Measurements from ENCODE around the gene FOSL1. TPM values are rescaled to one million over a fixed set of nuclear protein-coding genes. Genes with fewer than 3 reads are reported as not detected.
A peak's percentile ranks its signal among the peaks of the same experiment; 100 is the strongest.

The FOSL1 gene
- total RNA-seq, 4 donors from 2014 or later: 0.36 to 9.3 (median 5.2) TPM

GRCh38 chr11:65906602-65907001, 6.4 kb upstream of the FOSL1 start:
- Histone ChIP-seq H3K27me3 (peaks cover 0 to 6% (median 3%) of the 10 kb centered on the region in 3 donors), H3K9me3 (no peaks in the 10 kb centered on the region), H3K27ac (no peak overlapping the region), H3K4me3 (no peak overlapping the region), H3K4me1 (peaks cover 1 to 4% of the 10 kb centered on the region in 2 donors), H3K36me3 (no peaks in the 10 kb centered on the region)
- in situ Hi-C loops (cut with MboI; ENCODE audit: low sequenced_read_pairs in 4 of 4): no loop called here
- DNase-seq: no peak
- intact Hi-C loops (cut with DNase I; ENCODE audit: low total_unique reads): no loop called here
- no peak for ATAC-seq
- TF ChIP-seq POLR2A (IDR thresholded peaks at IDR 0.05) (no peak), CTCF (IDR thresholded peaks at IDR 0.05 in 4 of 5, conservative IDR thresholded peaks at IDR 0.05 in 1 of 5) (no peak)

- ATAC-seq (no peak), DNase-seq (no peak)
- Histone ChIP-seq H3K4me1 (peaks cover 0 to 10% of the 10 kb centered on the region in 2 donors), H3K27ac (no peak overlapping the region), H3K27me3 (peaks cover 11 to 20% (median 12%) of the 10 kb centered on the region in 3 donors), H3K9me3 (no peaks in the 10 kb centered on the region), H3K4me3 (no peak overlapping the region), H3K36me3 (no peaks in the 10 kb centered on the region)
- TF ChIP-seq CTCF (IDR thresholded peaks at IDR 0.05 in 4 of 5, conservative IDR thresholded peaks at IDR 0.05 in 1 of 5): no peak
- TF ChIP-seq POLR2A (IDR thresholded peaks at IDR 0.05): no peak
- in situ Hi-C loops (cut with MboI; ENCODE audit: low sequenced_read_pairs in 4 of 4): no loop called here
- intact Hi-C loops (cut with DNase I; ENCODE audit: low total_unique reads): no loop called here
Measured at GRCh38 chr11:65903715-65904114, 3.5 kb upstream of the FOSL1 start.

DNA sequence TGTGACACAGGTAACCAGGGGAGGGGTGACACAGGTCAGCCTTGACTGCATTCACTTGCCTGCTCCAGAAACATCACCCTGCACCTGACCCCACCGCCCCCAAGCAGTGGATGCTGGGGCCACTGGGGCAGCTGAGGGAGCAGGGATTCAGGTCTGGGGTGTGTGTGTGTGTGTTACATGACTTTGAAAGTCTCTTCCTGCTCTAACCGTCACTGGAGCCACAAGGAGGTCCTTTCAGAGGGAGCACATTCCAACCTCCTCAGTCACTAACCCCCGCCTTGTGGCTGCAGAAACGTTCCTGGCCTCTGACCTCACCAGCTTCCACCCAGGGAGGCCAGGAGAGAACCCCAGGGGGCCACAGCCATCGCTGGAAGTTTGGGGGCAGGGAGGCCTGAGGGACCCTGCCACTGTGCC, 2.9 kb upstream of the FOSL1 start:
- Histone ChIP-seq H3K4me3 (no peak overlapping the region), H3K9me3 (no peaks in the 10 kb centered on the region), H3K4me1 (peaks cover 0 to 10% of the 10 kb centered on the region in 2 donors), H3K27me3 (peaks cover 12 to 26% (median 16%) of the 10 kb centered on the region in 3 donors), H3K36me3 (no peaks in the 10 kb centered on the region), H3K27ac (no peak overlapping the region)
- TF ChIP-seq CTCF (IDR thresholded peaks at IDR 0.05 in 4 of 5, conservative IDR thresholded peaks at IDR 0.05 in 1 of 5) (no peak), POLR2A (IDR thresholded peaks at IDR 0.05) (no peak)
- intact Hi-C loops (cut with DNase I; ENCODE audit: low total_unique reads): no loop called here
- DNase-seq (no peak), ATAC-seq (no peak)
- in situ Hi-C loops (cut with MboI; ENCODE audit: low sequenced_read_pairs in 4 of 4): no loop called here

- DNase-seq: no peak
- Histone ChIP-seq H3K36me3 (no peaks in the 10 kb centered on the region), H3K27ac (peak overlapping the region in 2 of 4 donors; percentile 21 to 63), H3K27me3 (peaks cover 12 to 26% (median 16%) of the 10 kb centered on the region in 3 donors), H3K4me3 (peak overlapping the region; percentile 43 to 71 (median 64)), H3K4me1 (peaks cover 0 to 10% of the 10 kb centered on the region in 2 donors), H3K9me3 (no peaks in the 10 kb centered on the region)
- TF ChIP-seq CTCF (IDR thresholded peaks at IDR 0.05 in 4 of 5, conservative IDR thresholded peaks at IDR 0.05 in 1 of 5) (no peak), POLR2A (IDR thresholded peaks at IDR 0.05) (no peak)
- no peak for ATAC-seq
- intact Hi-C loops (cut with DNase I; ENCODE audit: low total_unique reads) (loop anchor here (2.0 kb wide), 1 partner anchor 14 kb away; no protein-coding TSS in a partner anchor), in situ Hi-C loops (cut with MboI; ENCODE audit: low sequenced_read_pairs in 4 of 4) (no loop called here)
Measured at GRCh38 chr11:65900899-65901180, 652 bp upstream of the FOSL1 start.
